Pancreas (tissue), 10 donors: ENCODE measurements around the gene TSPO2. TPM values are rescaled to one million over a fixed set of nuclear protein-coding genes. Genes with fewer than 3 reads are reported as not detected.

Experiments used
- ATAC-seq, 4 donors: fragments of 200-7000 bp; cut with Tn5 transposase; one replicate each; pipeline versions ENCODE4 v1.8.0 to v1.9.1; 2020; ENCODE audit warnings: mild to moderate bottlenecking in 4 of 4, moderate library complexity in 4 of 4
- DNase-seq, 6 donors: peaks; one replicate each; pipeline ENCODE4 v3.0.0-alpha.2; 2020
- FAIRE-seq: peaks from 2 replicates; lab custom pipeline; 2012; peaks lifted over from hg19 to GRCh38; lab: Jason Lieb, UNC
- H3K27ac ChIP-seq, 4 donors: fragments of 200-600 bp; sonication (generic); 1 replicate in 3 of 4; 2 replicates in 1 of 4; pipeline versions ENCODE4 v1.5.0 to v1.8.0; 2020
- H3K27me3 ChIP-seq, 4 donors: fragments of 200-600 bp; one replicate each; pipeline ENCODE4 v1.8.0; 2021
- H3K36me3 ChIP-seq, 3 donors: fragments of 200-600 bp; sonication (generic) in 1 of 3; one replicate each; pipeline versions ENCODE4 v1.5.0 to v1.8.0; 2020 to 2021
- H3K4me1 ChIP-seq, 3 donors: fragments of 200-600 bp; one replicate each; pipeline ENCODE4 v1.8.0; 2021
- H3K4me3 ChIP-seq, 4 donors: fragments of 200-600 bp; sonication (generic) in 2 of 4; one replicate each; pipeline versions ENCODE4 v1.5.0 to v1.8.0; 2020 to 2021
- H3K9me3 ChIP-seq, 4 donors: fragments of 200-600 bp; one replicate each; pipeline ENCODE4 v1.8.0; 2021
- WGBS, 2 donors: extraction: QIAGEN DNeasy Blood & Tissue Kit; methylation state at CpG; one replicate each; pipeline ENCODE4 v1.1.7; 2013; 5-methylcytosine and 5-hydroxymethylcytosine counted together
- intact Hi-C, 3 donors: fragments of 100-400 bp; cut with DNase I; formaldehyde crosslinking; loops; one replicate each; pipeline versions ENCODE4 v1.11.1 to v1.14.2; 2022
- polyA plus RNA-seq, 2 donors: library from polyadenylated mRNA; stranded (reverse); fragments of 200-250 nt; gene quantifications; one replicate each; pipeline ENCODE4 v1.2.3, GENCODE V29; 2013
- total RNA-seq, 6 donors: library from RNA; stranded (reverse); fragmentation: NEBNext Ultra II Directional in 4 of 6; extraction: Animal tissue kit (Norgen Biotek cat#: 25700) in 4 of 6; gene quantifications; one replicate each; pipeline versions ENCODE4 v1.2.1 to v1.2.4, GENCODE V29; 2021 to 2023
- TF ChIP-seq, protein P1 (sequence below), 4 donors: fragments of 200-600 bp; sonication (generic) in 3 of 4; IDR thresholded peaks; one replicate each; pipeline versions ENCODE4 v1.5.0 to v1.8.0; 2021; ENCODE audit warnings: antibody characterized with exemption in 4 of 4
- donor health status: healthy with polysubstance abuse.
- donor health status: DM: no; HTN: no; CAD: no; lungs with moderate emphysema.
- donor health status: DM: no; HTN: no; CAD: no.
- donor health status: control.
- donor health status: control.
- donor health status: Bipolar disorder and iron deficiency.
- donor health status: DM: yes; HTN: yes; CAD: no.
- donor health status: DM: no; HTN: no; CAD: no.
- donor health status: DM: no; HTN: no; CAD: no.
- donor health status: DM: yes; HTN: yes; CAD: no.

Gene TSPO2
- total and polyA plus RNA-seq, 8 donors, result 0.12 to 0.42 (median 0.28) TPM; not detected in 5

DNA sequence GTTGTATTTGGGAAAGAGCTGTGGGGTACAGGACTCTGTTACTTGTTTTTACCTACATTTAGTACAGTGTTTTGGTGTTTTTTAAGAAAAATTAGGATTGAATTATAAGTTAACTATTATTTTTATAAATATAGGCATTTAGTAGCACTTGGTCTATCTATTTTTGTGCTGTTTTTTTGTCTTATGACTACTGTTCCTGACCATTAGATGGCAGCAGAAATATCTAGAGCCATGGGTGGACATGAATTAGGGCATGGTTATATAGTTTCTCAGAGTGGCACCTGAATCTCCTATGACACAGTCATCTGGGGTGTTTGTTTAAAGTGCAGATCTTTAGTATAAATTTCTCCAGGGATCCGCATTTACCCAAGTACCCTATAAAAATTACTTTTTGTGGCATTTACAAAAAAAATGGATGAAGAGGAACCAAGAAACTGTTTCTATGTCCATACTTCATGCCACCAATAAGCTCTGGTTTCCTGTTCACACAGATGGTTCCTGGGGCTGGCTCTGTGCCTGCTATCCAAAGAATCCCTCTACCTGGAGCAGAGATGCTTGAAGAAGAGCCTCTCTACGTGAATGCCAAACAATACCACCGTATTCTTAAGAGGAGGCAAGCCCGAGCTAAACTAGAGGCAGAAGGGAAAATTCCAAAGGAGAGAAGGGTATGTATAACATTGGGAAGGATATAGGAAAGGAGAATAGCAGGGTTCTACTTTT, 50.3 kb downstream of the TSPO2 start:
- H3K4me1 ChIP-seq, result no peaks in the 10 kb centered on the region
- no peaks in the 10 kb centered on the region for H3K27me3 ChIP-seq
- FAIRE-seq (no peak), DNase-seq (no peak), ATAC-seq (peak in 2 of 4 donors; percentile 41 to 47)
- H3K27ac ChIP-seq, result no peak overlapping the region
- H3K36me3 ChIP-seq, result peaks cover 8 to 48% (median 43%) of the 10 kb centered on the region in 3 donors
- 93 to 95% methylated on average over 4 of the region's 4 CpGs for WGBS, 2 donors
- H3K4me3 ChIP-seq, result no peak overlapping the region
- H3K9me3 ChIP-seq, result no peaks in the 10 kb centered on the region
- intact Hi-C loops, result no loop called here
- TF ChIP-seq, protein P1, sequence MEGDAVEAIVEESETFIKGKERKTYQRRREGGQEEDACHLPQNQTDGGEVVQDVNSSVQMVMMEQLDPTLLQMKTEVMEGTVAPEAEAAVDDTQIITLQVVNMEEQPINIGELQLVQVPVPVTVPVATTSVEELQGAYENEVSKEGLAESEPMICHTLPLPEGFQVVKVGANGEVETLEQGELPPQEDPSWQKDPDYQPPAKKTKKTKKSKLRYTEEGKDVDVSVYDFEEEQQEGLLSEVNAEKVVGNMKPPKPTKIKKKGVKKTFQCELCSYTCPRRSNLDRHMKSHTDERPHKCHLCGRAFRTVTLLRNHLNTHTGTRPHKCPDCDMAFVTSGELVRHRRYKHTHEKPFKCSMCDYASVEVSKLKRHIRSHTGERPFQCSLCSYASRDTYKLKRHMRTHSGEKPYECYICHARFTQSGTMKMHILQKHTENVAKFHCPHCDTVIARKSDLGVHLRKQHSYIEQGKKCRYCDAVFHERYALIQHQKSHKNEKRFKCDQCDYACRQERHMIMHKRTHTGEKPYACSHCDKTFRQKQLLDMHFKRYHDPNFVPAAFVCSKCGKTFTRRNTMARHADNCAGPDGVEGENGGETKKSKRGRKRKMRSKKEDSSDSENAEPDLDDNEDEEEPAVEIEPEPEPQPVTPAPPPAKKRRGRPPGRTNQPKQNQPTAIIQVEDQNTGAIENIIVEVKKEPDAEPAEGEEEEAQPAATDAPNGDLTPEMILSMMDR (IDR thresholded peaks at IDR 0.05), result peak in 1 of 4 donors; percentile 10

DNA sequence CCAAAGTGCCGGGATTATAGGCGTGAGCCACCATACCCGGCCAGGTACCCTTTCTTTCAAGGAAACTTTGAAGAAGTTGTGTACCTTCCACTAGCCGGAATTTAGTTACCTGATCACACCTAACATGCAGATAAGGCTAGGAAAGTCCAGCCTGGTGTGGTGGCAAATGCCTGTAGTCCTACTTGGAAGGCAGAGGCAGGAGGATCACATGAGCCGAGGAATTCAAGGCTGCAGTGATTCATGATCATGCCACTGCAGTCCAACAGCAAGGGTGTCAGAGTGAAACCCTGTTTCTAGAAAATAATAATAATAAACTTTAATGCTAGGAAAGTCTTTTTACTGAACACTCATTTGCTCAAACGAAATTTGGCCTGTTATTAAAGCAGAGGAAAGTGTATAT, 51.5 kb downstream of the TSPO2 start:
- no peaks in the 10 kb centered on the region for H3K27me3 ChIP-seq
- H3K4me1 ChIP-seq, result no peaks in the 10 kb centered on the region
- WGBS, 2 donors, result 88 to 89% methylated on average over 6 of the region's 6 CpGs
- ATAC-seq (no peak), DNase-seq (no peak), FAIRE-seq (no peak)
- H3K4me3 ChIP-seq, result no peak overlapping the region
- intact Hi-C loops, result no loop called here
- no peaks in the 10 kb centered on the region for H3K9me3 ChIP-seq
- H3K27ac ChIP-seq, result no peak overlapping the region
- TF ChIP-seq, protein P1 (IDR thresholded peaks at IDR 0.05), result no peak
- peaks cover 15 to 60% (median 54%) of the 10 kb centered on the region in 3 donors for H3K36me3 ChIP-seq

Other genes starting within 250 kb of the TSPO2 start
- gene UNC5CL, start 3.2 kb upstream of the TSPO2 start, total RNA-seq, result 10 to 100 TPM in 5 of 6 donors, 1 to 10 TPM in 1; 7.2 to 37.6 (median 12.0) TPM
- 10 to 100 TPM; 37.0 to 40.6 TPM for gene UNC5CL, start 3.2 kb upstream of the TSPO2 start, polyA plus RNA-seq
- 10 to 100 TPM in 1 of 6 donors, 1 to 10 TPM in 5; 2.7 to 13.2 (median 8.6) TPM for gene APOBEC2, start 10.7 kb downstream of the TSPO2 start, total RNA-seq
- 10 to 100 TPM in 1 of 2 donors, 1 to 10 TPM in 1; 6.6 to 29.6 TPM for gene APOBEC2, start 10.7 kb downstream of the TSPO2 start, polyA plus RNA-seq
- 10 to 100 TPM; 16.0 to 26.9 (median 20.6) TPM for gene OARD1, start 29.9 kb downstream of the TSPO2 start, total RNA-seq
- gene OARD1, start 29.9 kb downstream of the TSPO2 start, polyA plus RNA-seq, result 10 to 100 TPM; 21.1 to 30.9 TPM
- 10 to 100 TPM in 2 of 6 donors, 1 to 10 TPM in 4; 5.9 to 14.1 (median 7.8) TPM for gene NFYA, start 30.5 kb downstream of the TSPO2 start, total RNA-seq
- gene NFYA, start 30.5 kb downstream of the TSPO2 start, polyA plus RNA-seq, result 10 to 100 TPM in 1 of 2 donors, 1 to 10 TPM in 1; 5.4 to 10.6 TPM
- gene TREML1, start 111.9 kb downstream of the TSPO2 start, total RNA-seq, result under 1 TPM in 2 of 6 donors, not detected in 4; 0.28 to 0.84 TPM
- under 1 TPM; 0.19 to 0.28 TPM for gene TREML1, start 111.9 kb downstream of the TSPO2 start, polyA plus RNA-seq
- 10 to 100 TPM in 1 of 6 donors, 1 to 10 TPM in 3, under 1 TPM in 2; 0.59 to 27.1 (median 2.1) TPM for gene TREM2, start 120.6 kb downstream of the TSPO2 start, total RNA-seq
- 1 to 10 TPM; 1.5 to 2.1 TPM for gene TREM2, start 120.6 kb downstream of the TSPO2 start, polyA plus RNA-seq
- gene TREML2, start 158.7 kb downstream of the TSPO2 start, total RNA-seq, result under 1 TPM in 2 of 6 donors, not detected in 4; 0.09 to 0.12 TPM
- not detected for gene TREML2, start 158.7 kb downstream of the TSPO2 start, polyA plus RNA-seq
- gene TREML4, start 185.9 kb downstream of the TSPO2 start, total RNA-seq, result not detected
- gene TREML4, start 185.9 kb downstream of the TSPO2 start, polyA plus RNA-seq, result not detected
- gene TREM1, start 244.2 kb downstream of the TSPO2 start, total RNA-seq, result 1 to 10 TPM in 2 of 6 donors, under 1 TPM in 3, not detected in 1; 0.12 to 2.8 (median 0.72) TPM
- gene TREM1, start 244.2 kb downstream of the TSPO2 start, polyA plus RNA-seq, result under 1 TPM; 0.08 to 0.16 TPM